ENCODE data around the gene STAT5A.
A peak's percentile ranks its signal among the peaks of the same experiment; 100 is the strongest.
"Not testable (repeated sequence)": the region's sequence is repeated elsewhere in the genome, so short reads cannot be mapped to it uniquely, and the experiment has no call there.

The STAT5A gene

GRCh38 chr17:42315402-42316156, 27.3 kb downstream of the STAT5A start:
- TF ChIP-seq, protein P1, sequence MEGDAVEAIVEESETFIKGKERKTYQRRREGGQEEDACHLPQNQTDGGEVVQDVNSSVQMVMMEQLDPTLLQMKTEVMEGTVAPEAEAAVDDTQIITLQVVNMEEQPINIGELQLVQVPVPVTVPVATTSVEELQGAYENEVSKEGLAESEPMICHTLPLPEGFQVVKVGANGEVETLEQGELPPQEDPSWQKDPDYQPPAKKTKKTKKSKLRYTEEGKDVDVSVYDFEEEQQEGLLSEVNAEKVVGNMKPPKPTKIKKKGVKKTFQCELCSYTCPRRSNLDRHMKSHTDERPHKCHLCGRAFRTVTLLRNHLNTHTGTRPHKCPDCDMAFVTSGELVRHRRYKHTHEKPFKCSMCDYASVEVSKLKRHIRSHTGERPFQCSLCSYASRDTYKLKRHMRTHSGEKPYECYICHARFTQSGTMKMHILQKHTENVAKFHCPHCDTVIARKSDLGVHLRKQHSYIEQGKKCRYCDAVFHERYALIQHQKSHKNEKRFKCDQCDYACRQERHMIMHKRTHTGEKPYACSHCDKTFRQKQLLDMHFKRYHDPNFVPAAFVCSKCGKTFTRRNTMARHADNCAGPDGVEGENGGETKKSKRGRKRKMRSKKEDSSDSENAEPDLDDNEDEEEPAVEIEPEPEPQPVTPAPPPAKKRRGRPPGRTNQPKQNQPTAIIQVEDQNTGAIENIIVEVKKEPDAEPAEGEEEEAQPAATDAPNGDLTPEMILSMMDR (conservative IDR thresholded peaks at IDR 0.05; ENCODE audit: low read depth, low read length), result no peak
- DNase-seq (ENCODE audit: low read depth), result no peak
- H3K4me3 ChIP-seq (ENCODE audit: low read depth, low read length), result no peak overlapping the region

GRCh38 chr17:42316755-42317154, 28.5 kb downstream of the STAT5A start:
- TF ChIP-seq, protein P1 (conservative IDR thresholded peaks at IDR 0.05; ENCODE audit: low read depth, low read length), result no peak
- DNase-seq (ENCODE audit: low read depth), result no peak
- no peak overlapping the region for H3K4me3 ChIP-seq (ENCODE audit: low read depth, low read length)

- H3K4me3 ChIP-seq (ENCODE audit: low read depth, low read length), result no peak overlapping the region
- no peak for DNase-seq (ENCODE audit: low read depth)
- TF ChIP-seq, protein P1 (conservative IDR thresholded peaks at IDR 0.05; ENCODE audit: low read depth, low read length), result no peak
Measured at GRCh38 chr17:42317266-42317845, 29.1 kb downstream of the STAT5A start.

DNA sequence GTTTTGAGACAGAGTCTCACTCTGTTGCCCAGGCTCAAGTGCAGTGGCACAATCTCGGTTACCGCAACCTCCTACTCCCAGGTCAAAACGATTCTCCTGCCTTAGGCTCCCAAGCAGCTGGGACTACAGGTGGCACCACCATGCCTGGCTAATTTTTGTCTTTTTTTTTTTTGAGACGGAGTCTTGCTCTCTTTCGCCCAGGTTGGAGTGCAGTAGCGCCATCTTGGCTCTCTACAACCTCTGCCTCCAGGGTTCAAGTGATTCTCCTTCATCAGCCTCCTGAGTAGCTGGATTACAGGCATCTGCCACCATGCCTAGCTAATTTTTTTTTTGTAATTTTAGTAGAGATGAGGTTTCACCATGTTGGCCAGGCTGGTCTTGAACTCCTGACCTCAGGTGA, 29.7 kb downstream of the STAT5A start:
- not testable (repeated sequence) for H3K4me3 ChIP-seq (ENCODE audit: low read depth, low read length); DNase-seq (ENCODE audit: low read depth)

- no peak for DNase-seq (ENCODE audit: low read depth)
- no peak overlapping the region for H3K4me3 ChIP-seq (ENCODE audit: low read depth, low read length)
- TF ChIP-seq, protein P1 (conservative IDR thresholded peaks at IDR 0.05; ENCODE audit: low read depth, low read length), result no peak
Measured at GRCh38 chr17:42321555-42321954, 33.3 kb downstream of the STAT5A start.

- TF ChIP-seq, protein P1 (conservative IDR thresholded peaks at IDR 0.05; ENCODE audit: low read depth, low read length), result peak; percentile 100
- DNase-seq (ENCODE audit: low read depth), result peak; percentile 96
- no peak overlapping the region for H3K4me3 ChIP-seq (ENCODE audit: low read depth, low read length)
Measured at GRCh38 chr17:42322382-42323267, 34.3 kb downstream of the STAT5A start.

DNA sequence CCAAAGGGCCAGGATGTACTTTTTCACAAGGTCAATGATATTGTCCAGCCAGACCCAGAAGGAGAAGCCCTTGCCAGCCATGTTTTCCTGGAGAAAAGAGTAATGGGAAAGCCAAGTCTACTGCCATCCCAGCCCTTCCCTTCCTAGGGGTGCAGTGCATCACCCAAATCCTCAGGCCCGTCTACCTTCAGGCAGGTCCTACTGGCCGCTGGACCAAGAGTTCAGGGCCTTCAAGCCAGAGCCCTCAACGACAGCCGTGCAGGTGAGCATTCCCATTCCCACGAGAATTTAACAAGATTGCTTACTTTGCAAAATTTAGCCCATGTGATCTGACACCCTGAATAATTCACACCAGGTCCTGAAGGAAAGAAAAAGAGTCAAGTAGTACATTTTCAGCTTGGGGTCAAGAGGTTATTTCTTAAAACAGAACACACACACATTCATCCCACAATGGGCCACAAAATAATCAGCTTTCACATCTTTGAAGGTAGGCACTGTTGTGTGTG, 35.0 kb downstream of the STAT5A start:
- H3K4me3 ChIP-seq (ENCODE audit: low read depth, low read length), result no peak overlapping the region

More for the DNA sequence above, 35.0 kb downstream of the STAT5A start:
- TF ChIP-seq, protein P1 (conservative IDR thresholded peaks at IDR 0.05; ENCODE audit: low read depth, low read length), result no peak
- DNase-seq (ENCODE audit: low read depth), result no peak

Data from choroid plexus epithelial cell (primary cell).